Skeletal muscle satellite cell (primary cell): Measurements from ENCODE around the gene METAP1D.

Experiments
- H3K27me3 ChIP-seq: 2 replicates; pipeline ENCODE4 v1.7.0; 2013; ENCODE audit warnings: low read length; ENCODE audit not compliant: control insufficient read depth, insufficient read depth
- H3K36me3 ChIP-seq: 2 replicates; pipeline ENCODE4 v1.7.0; 2013; ENCODE audit warnings: mild to moderate bottlenecking, control low read depth, low read length; ENCODE audit not compliant: insufficient read depth
- H3K4me1 ChIP-seq: 2 replicates; pipeline ENCODE4 v1.7.0; 2013; ENCODE audit warnings: low read length; ENCODE audit not compliant: control insufficient read depth, insufficient read depth
- H3K4me2 ChIP-seq: 2 replicates; pipeline ENCODE4 v1.7.0; 2013; ENCODE audit warnings: mild to moderate bottlenecking, low read length
- H3K4me3 ChIP-seq: 2 replicates; pipeline ENCODE4 v1.7.0; 2013; ENCODE audit warnings: low read length
- H3K9ac ChIP-seq: 2 replicates; pipeline ENCODE4 v1.7.0; 2013; ENCODE audit warnings: mild to moderate bottlenecking, low read depth, low read length, moderate library complexity
- H3K9me3 ChIP-seq: replicated peaks from 2 replicates; pipeline ENCODE4 v1.7.0; 2013; ENCODE audit warnings: mild to moderate bottlenecking, control low read depth, low read length

Gene METAP1D

GRCh38 chr2:172096626-172097547 is 97.1 kb downstream of the METAP1D start:
- Histone ChIP-seq H3K27me3 (peaks cover 7% of the 10 kb centered on the region), H3K9ac (peak overlapping the region; percentile 84), H3K36me3 (peaks cover 3% of the 10 kb centered on the region), H3K4me3 (peak overlapping the region; percentile 77), H3K4me2 (peak overlapping the region; percentile 95), H3K9me3 (no peaks in the 10 kb centered on the region), H3K4me1 (peaks cover 68% of the 10 kb centered on the region)

GRCh38 chr2:172097557-172098131 is 97.9 kb downstream of the METAP1D start:
- no peaks in the 10 kb centered on the region for H3K9me3 ChIP-seq
- peak overlapping the region; percentile 84 for H3K9ac ChIP-seq
- H3K4me2 ChIP-seq: peak overlapping the region; percentile 95
- peak overlapping the region; percentile 77 for H3K4me3 ChIP-seq
- H3K27me3 ChIP-seq: peaks cover 7% of the 10 kb centered on the region
- H3K36me3 ChIP-seq: peaks cover 3% of the 10 kb centered on the region
- H3K4me1 ChIP-seq: peaks cover 68% of the 10 kb centered on the region

GRCh38 chr2:172098287-172098649 is 98.5 kb downstream of the METAP1D start:
- H3K4me2 ChIP-seq: peak overlapping the region; percentile 99
- H3K36me3 ChIP-seq: peaks cover 3% of the 10 kb centered on the region
- peak overlapping the region; percentile 72 for H3K9ac ChIP-seq
- H3K27me3 ChIP-seq: peaks cover 4% of the 10 kb centered on the region
- H3K4me1 ChIP-seq: peaks cover 71% of the 10 kb centered on the region
- H3K9me3 ChIP-seq: no peaks in the 10 kb centered on the region
- H3K4me3 ChIP-seq: peak overlapping the region; percentile 81

- Histone ChIP-seq H3K9ac (peak overlapping the region; percentile 72), H3K27me3 (no peaks in the 10 kb centered on the region), H3K36me3 (peaks cover 3% of the 10 kb centered on the region), H3K4me3 (peak overlapping the region; percentile 81), H3K4me1 (peaks cover 70% of the 10 kb centered on the region), H3K9me3 (no peaks in the 10 kb centered on the region), H3K4me2 (peak overlapping the region; percentile 99)
These were observed 99.1 kb downstream of the METAP1D start for GRCh38 chr2:172098650-172099471.

GRCh38 chr2:172099472-172100079 is 99.8 kb downstream of the METAP1D start:
- Histone ChIP-seq H3K9ac (peak overlapping the region; percentile 72), H3K4me3 (peak overlapping the region; percentile 81), H3K4me2 (peak overlapping the region; percentile 99), H3K4me1 (peaks cover 70% of the 10 kb centered on the region), H3K27me3 (no peaks in the 10 kb centered on the region), H3K9me3 (no peaks in the 10 kb centered on the region), H3K36me3 (peaks cover 3% of the 10 kb centered on the region)

- Histone ChIP-seq H3K9ac (peak overlapping the region; percentile 72), H3K4me1 (peaks cover 70% of the 10 kb centered on the region), H3K4me2 (peak overlapping the region; percentile 99), H3K4me3 (peak overlapping the region; percentile 81), H3K9me3 (no peaks in the 10 kb centered on the region), H3K27me3 (no peaks in the 10 kb centered on the region), H3K36me3 (peaks cover 3% of the 10 kb centered on the region)
These were observed 100.6 kb downstream of the METAP1D start for GRCh38 chr2:172100080-172100934.

GRCh38 chr2:172100935-172101820 is 101.4 kb downstream of the METAP1D start:
- H3K9me3 ChIP-seq: no peaks in the 10 kb centered on the region
- H3K36me3 ChIP-seq: peaks cover 3% of the 10 kb centered on the region
- no peaks in the 10 kb centered on the region for H3K27me3 ChIP-seq
- H3K4me1 ChIP-seq: peaks cover 70% of the 10 kb centered on the region
- peak overlapping the region; percentile 99 for H3K4me2 ChIP-seq
- H3K4me3 ChIP-seq: peak overlapping the region; percentile 81
- peak overlapping the region; percentile 72 for H3K9ac ChIP-seq

- H3K9ac ChIP-seq: peak overlapping the region; percentile 72
- H3K4me1 ChIP-seq: peaks cover 71% of the 10 kb centered on the region
- no peaks in the 10 kb centered on the region for H3K27me3 ChIP-seq
- peak overlapping the region; percentile 81 for H3K4me3 ChIP-seq
- peak overlapping the region; percentile 99 for H3K4me2 ChIP-seq
- no peaks in the 10 kb centered on the region for H3K9me3 ChIP-seq
- H3K36me3 ChIP-seq: peaks cover 3% of the 10 kb centered on the region
These were observed 102.2 kb downstream of the METAP1D start for GRCh38 chr2:172101821-172102390.

GRCh38 chr2:172102391-172103359 is 102.9 kb downstream of the METAP1D start, which contains the start of gene DLX2:
DLX2 (minus strand) TSS chr2:172102900; CDS start chr2:172102538, 362 bp downstream.
- peak within 1 kb of the TSS; percentile 72 for H3K9ac ChIP-seq
- H3K4me2 ChIP-seq: peak within 1 kb of the TSS; percentile 99
- H3K36me3 ChIP-seq: peaks cover 3% of the 10 kb centered on the region
- H3K4me3 ChIP-seq: peak within 1 kb of the TSS; percentile 81
- H3K27me3 ChIP-seq: no peaks in the 10 kb centered on the region
- peaks cover 63% of the 10 kb centered on the region for H3K4me1 ChIP-seq
- no peaks in the 10 kb centered on the region for H3K9me3 ChIP-seq
